NOMO-1 treated with DMSO at 0.1 percent for 48 hours (cell line): ENCODE measurements around the gene RELN.

Experiments
- DNase-seq: peaks from one replicate; lab custom pipeline; 2025; ENCODE audit not compliant: unreplicated experiment; lab: John Stamatoyannopoulos, UW

RELN gene

DNA sequence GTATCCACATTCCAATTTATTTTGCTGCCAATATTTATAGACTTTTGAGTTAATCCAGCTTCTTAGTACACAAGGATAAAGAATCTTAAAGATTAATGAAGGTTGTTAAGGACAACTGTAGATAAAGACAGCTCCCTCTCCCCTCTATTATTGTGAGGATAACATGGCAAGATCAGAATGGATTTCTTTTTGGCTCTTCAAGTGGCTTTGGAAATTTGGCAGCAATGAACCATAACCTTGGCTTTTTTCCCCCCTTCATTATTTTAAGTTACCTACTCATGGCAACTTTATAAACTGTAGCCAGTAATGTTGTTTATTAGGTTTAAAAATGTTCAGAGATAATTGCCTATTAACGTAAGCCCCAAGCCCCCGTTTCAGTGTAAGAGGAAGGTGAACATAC, 412.4 kb downstream of the RELN start:
- no peak for DNase-seq

GRCh38 chr7:103576641-103577040, 412.8 kb downstream of the RELN start:
- no peak for DNase-seq

GRCh38 chr7:103574576-103574975, 414.9 kb downstream of the RELN start:
- DNase-seq: no peak

DNA sequence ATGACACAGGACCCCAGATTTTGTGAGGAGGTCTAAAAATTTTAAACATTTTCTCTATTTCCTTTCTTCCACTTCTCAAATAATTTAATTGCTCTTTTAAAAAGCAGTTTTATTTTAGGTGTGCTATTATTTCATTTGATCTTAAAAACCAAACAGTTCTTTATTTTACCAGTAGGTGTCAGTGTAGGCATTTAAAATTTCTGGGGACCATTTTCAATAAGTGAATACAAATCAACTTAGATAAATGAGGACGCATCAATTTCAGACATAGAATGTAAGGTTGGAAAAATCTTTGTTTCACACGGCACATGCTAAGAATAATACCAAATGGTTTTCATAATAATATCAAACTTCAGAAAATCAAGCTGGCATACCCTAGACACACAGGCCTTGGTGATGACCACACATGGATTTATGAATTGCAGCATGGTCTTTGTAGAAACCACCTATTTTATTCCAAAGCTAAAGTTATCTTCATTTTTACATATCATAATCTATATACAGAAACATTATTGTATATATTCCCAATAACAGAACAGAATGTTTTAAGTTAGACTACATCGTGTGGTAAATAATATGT, 415.9 kb downstream of the RELN start:
- DNase-seq: peak; percentile 4

- DNase-seq: no peak
Observed at GRCh38 chr7:103571586-103571985, 417.9 kb downstream of the RELN start.

DNA sequence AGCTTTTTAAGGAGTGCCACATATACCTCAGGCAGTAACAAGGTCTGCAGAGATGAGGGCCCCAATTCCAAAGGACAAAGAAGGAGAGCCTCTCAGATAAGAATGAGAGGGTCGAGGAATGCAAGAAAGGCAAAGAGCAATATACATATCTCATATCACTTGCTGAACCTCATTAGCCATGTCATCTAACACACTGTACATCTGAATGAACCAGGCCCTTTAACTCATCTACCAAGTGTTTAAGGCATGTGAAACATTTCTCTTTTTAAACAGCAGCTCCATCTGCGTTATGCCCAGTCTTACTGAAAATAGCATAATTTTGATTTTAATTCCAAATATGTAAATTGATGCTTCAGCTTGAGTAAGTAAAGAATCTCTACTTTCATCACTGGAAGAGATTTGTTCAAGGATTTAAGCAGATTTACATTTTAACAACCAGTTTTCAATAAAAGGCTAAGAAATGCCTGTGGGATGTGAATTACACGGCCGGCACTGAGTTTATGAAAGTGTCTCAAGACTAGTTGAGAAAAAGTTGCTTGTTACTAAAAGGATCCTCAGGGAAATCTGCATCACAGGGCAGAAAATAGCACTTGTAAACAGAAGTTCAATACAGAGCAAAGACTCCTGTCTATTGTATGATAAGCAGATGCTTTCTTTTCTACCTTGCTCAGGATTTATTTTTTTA, 419.7 kb downstream of the RELN start:
- DNase-seq: no peak

DNA sequence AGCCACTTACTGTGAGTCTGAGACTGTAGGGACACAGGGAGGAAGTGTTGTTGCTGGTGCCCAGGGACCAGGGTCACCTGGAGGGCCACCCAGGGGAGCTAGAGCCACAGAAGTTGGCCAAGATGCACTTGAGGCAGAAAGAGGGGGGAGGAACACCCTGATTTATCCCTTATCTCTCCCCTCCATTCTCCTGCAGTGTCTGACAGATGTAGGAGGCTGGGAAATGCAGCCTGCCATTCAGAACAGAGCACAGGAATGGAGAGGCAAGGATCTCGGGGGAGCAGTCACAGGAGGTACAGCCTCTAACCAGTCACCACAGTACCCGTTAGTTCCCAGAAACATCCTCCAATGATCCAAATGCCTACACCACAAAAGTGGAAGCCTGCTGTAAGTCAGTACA, 425.0 kb downstream of the RELN start:
- DNase-seq: no peak

DNA sequence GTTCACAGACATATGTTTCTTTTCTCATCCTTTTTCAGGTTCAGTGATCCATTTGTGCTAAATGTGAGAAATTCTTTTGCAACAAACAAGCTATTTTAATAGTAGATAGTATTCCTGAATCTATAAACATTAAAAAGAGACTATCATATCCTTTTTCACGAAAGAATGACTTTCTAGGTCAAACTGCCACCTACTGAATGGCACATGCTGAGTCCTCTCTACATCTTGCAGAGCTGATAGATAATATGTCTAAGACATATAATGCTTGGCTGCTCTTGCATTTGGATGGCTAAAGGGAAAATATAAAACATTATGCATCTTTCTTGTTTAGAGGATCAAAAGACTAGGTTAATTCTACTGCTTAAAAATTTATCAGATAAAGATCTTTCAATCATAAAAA, 429.3 kb downstream of the RELN start:
- no peak for DNase-seq

GRCh38 chr7:103551016-103551415, 438.4 kb downstream of the RELN start:
- no peak for DNase-seq

DNA sequence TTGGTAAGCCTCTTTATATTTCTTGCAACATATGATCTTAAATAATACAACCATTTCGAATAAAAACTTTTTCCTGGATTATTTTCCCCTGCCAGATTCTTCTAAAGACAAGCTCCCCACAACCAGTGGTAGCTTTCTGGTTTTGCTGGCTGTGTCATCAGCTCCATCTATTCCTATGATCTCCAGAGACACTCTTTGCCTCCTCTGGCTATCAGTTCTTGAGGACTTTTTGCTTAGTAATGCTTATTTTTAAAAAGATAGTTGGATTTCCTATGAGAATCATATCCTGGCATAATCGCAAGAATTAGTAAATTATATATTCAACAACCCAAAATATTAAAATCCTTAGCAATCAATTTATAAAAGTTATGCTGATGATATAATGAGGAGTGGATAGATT, 439.7 kb downstream of the RELN start:
- DNase-seq: no peak

GRCh38 chr7:103547451-103548284, 441.8 kb downstream of the RELN start:
- no peak for DNase-seq

GRCh38 chr7:103542470-103542869, 447.0 kb downstream of the RELN start:
- DNase-seq: no peak

DNA sequence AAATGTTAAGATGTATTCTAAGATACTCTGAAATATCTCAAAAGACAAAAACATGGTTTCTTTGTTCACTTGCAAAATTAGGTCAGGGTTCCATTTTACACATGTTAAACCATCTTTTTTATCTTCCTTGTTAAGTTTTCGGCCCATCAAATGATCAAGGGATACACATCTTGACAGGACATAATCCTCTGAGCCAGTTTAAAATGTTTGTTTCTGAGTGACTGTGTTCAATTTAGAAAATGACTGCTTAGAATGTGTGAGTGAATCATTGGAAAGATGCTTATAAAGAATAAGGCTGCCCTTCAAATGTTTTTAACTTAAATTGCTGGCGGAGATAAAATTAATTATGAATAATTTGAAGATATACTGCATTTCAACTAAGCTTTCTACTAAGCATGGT, 447.5 kb downstream of the RELN start:
- no peak for DNase-seq

DNA sequence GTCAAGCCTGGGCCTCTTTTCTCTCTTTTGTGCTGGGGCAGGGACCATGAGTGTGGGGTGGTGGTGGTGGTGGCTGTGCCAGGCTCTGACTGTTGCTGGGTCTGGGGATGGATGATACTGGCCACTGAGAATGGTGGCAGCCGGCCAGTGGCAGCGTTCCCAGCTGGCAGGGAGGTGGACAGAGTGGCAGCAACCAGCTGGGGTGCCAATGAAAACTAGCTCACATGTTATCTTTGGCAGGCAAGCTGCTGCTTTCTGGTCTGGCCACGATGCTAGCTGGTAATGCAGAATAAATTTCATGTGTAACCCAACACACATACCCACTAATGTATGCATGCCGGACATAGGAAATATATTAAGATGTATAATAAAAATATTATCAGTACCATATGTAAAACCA, 448.4 kb downstream of the RELN start:
- no peak for DNase-seq

- no peak for DNase-seq
Observed at GRCh38 chr7:103540338-103540737, 449.1 kb downstream of the RELN start.

GRCh38 chr7:103539875-103540274, 449.6 kb downstream of the RELN start:
- no peak for DNase-seq

- no peak for DNase-seq
Observed at GRCh38 chr7:103538964-103539709, 450.3 kb downstream of the RELN start.

- DNase-seq: no peak
Observed at GRCh38 chr7:103533761-103534160, 455.7 kb downstream of the RELN start.

DNA sequence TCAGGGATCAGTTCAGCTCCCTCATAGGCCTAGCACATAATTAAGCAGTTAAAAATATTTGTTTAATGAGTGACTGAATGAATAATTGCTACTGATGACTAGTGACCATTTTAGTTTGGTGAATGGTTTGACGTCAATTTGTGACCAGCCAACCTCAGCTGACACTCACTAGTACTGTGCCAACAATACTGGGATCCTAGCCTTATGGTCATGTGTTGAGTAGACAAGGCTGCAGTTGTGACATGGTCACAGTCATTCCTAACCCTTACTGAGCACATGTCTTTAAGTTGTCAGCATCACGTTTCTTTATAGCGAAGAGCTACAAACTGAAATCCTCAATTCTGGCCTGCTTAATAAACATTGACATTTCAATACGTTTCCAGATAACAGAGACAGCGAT, 456.5 kb downstream of the RELN start:
- no peak for DNase-seq

DNA sequence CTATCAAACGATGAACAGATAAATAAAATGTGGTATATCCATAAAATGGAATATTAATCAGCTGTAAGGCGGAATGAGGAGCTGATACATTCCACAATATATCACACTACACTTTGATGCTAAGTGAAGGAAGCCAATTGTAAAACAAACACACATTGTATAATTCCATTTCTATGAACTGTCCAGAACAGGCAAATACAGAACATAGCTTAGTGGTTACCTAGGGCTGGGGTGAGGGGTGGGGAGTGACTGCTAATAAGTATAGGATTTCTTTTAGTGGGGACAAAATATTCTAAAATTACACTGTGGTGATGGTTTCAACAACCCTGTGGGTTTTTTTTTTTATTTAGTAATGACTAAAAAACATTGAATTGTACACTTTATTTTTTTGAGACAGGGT, 461.3 kb downstream of the RELN start:
- DNase-seq: no peak

DNA sequence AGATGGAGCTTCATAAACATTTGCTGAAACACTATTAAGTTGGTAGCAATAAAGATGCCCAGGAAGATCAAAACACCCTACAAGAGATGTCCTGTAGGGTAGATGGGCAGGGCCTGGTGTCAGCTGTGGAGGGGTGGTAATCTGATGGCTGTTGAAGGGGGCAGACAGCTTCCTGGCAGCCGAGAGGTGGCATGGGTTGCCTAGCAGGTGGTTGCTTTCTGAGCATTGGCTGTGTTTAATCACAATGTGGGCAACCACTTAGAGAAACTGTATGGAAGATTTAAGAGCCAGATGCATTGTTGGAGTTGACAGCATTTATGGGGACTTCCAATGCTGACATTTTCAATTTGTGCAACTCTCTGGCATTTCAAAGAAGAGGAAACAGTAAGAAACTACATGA, 463.5 kb downstream of the RELN start:
- DNase-seq: no peak
